KOPT-K1 (cell line): ENCODE data around the gene SEZ6.
A peak's percentile ranks its signal among the peaks of the same experiment; 100 is the strongest.
"Not testable (repeated sequence)": the region's sequence is repeated elsewhere in the genome, so short reads cannot be mapped to it uniquely, and the experiment has no call there.

ENCODE experiments used
- H3K27ac ChIP-seq: fragments of 200-600 bp; sonication (generic); 2 replicates; pipeline ENCODE4 v1.5.1; 2016; ENCODE audit warnings: antibody characterized with exemption, mild to moderate bottlenecking, low read depth, low read length; ENCODE audit not compliant: poor library complexity, severe bottlenecking
- H3K36me3 ChIP-seq: fragments of 200-600 bp; sonication (generic); 2 replicates; pipeline ENCODE4 v1.5.1; 2017; ENCODE audit warnings: antibody characterized with exemption, mild to moderate bottlenecking, low read length, moderate library complexity; ENCODE audit not compliant: insufficient read depth
- H3K9me3 ChIP-seq: fragments of 200-600 bp; sonication (generic); 2 replicates; pipeline ENCODE4 v1.5.1; 2017; ENCODE audit warnings: antibody characterized with exemption, low read length, mild to moderate bottlenecking; ENCODE audit not compliant: insufficient read depth, poor library complexity, severe bottlenecking

SEZ6 gene

DNA sequence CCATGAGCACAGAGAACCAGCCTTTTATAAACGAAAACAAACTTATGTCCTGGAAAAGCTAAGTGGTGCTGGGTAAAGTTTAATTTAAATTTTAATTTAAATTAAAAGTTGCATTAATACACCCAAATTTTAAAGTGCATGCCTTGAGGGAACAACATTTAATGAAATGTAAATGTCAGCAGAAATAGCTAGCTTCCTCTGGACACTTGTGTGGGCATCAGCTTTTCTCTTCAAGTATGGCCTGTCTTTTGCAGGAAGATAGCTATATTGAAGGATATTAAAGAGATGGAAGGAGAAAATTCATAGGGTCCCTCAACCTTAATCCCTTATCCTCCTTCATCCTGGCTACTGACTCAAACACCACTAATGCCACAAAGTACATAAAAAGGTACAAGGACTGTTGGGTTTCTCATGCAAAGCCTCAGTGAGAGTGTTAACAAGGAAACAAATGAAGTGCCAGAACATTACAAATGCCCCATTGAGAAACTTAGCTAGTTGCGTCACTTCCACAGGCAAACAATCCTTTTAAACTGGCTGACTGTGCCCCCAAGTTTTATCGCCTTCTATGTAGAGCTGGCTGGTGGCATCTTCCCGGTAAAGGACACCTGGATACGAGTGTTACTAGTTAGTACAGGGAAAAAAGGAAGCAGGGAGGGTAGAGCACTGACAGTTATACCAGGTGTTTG, 68.6 kb downstream of the SEZ6 start:
- Histone ChIP-seq H3K27ac (no peak overlapping the region), H3K36me3 (peaks cover 80% of the 10 kb centered on the region), H3K9me3 (no peaks in the 10 kb centered on the region)

DNA sequence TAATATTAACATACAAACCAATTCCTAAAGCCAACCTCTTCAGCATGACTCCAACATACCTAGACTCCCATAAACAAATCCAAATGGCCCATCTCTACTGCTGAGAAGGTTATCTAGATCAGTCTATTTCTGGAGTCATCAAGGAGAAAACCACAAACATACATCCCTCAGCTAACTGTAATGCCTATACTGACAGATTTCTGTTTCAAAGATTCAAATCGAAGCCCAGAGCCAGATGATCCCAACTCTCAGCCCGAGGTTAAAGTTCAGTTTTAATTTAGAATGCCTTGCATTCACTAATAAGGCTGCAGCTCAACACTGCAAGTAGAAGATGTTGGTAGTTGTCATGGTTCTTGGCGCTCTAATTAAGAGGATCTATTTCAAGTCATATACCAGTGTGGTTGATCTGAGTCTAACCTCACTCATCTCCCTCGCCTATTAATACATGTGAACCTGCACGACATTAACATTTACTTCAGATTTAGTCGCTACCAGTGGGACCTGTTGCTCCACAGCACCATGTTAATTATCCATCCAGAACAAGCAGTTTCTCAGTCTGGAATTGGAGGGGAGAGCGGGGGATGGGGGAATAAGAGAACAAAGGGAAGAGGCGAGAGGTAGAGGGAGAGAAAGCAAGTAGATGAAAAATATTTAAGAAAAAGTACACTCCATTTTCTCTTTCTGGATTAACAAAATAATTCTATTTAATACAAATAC, 69.9 kb downstream of the SEZ6 start:
- H3K9me3 ChIP-seq, result no peaks in the 10 kb centered on the region
- peaks cover 78% of the 10 kb centered on the region for H3K36me3 ChIP-seq
- H3K27ac ChIP-seq, result no peak overlapping the region

DNA sequence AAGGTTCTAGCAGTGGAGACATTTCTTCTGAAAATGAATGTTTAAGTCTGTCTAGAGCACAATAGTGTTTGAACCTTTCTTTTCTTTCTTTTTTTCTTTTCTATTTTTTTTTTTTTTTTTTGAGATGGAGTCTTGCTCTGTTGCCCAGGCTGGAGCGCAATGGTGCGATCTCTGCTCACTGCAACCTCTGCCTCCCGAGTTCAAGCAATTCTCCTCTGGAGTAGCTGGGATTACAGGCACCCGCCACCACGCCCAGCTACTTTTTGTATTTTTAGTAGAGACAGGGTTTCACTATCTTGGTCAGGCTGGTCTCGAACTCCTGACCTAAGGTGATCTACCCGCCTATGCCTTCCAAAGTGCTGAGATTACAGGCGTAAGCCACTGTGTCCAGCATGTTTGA, 71.3 kb downstream of the SEZ6 start:
- peaks cover 72% of the 10 kb centered on the region for H3K36me3 ChIP-seq
- not testable (repeated sequence) for H3K9me3 ChIP-seq

DNA sequence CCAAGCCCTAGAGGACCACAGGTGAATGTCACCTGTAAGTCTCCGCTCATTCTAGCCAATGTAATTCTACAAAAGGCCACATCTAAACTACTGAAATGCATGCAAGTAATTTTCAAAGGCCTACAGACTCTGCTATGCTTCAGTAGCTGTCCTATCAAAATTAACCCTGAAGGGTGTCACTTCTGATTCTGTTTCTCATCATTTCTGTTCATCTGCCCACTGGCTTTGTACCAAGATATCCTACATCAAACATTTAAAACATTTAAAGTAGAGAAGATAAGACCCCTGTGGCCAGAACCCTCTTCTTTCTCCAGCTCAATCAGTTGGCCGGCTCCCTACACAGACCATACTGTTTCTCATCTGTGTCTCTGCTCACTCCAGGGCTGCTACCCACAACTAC, 76.0 kb downstream of the SEZ6 start:
- Histone ChIP-seq H3K36me3 (peaks cover 64% of the 10 kb centered on the region), H3K27ac (no peak overlapping the region), H3K9me3 (no peaks in the 10 kb centered on the region)

More for the DNA sequence above, 71.3 kb downstream of the SEZ6 start:
- H3K27ac ChIP-seq, result not testable (repeated sequence)

DNA sequence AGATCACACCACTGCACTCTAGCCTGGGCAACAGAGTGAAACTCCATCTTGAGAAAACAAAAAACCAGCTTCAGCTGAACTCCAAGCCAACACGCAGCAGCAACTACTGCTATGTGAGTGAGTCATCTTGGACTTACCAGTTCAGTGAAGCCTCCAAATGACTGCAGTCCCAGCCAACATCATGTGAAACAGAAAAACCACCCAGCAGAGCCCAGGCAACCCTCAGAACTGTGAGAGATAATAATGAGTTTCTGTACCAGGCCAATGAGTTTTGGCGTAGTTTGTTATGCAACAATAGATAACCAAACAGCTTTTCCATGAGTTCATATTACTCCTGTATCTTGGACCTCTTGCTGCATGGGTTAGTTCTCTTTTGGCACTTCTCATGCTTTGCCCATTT, 77.8 kb downstream of the SEZ6 start:
- Histone ChIP-seq H3K36me3 (peaks cover 70% of the 10 kb centered on the region), H3K9me3 (no peaks in the 10 kb centered on the region), H3K27ac (no peak overlapping the region)

DNA sequence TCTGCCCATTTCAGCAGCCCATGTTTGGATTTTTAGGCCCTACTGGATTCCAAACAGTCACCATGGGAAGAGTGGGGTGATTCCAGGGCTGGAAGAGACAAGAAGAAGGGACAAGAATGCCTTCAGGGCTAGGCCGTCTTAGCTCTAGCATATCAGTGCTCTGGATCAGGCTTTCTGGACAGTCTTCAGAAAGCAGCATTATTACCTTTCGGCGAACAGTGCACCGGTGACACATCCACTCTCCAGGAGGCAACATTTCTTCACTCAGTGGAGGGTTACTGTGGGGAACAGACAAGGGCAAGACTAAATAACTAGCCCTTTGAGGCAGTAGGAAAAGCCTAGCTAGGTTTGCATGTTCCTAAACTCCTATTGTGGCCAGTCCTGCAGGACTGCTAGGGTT, 79.0 kb downstream of the SEZ6 start:
- Histone ChIP-seq H3K36me3 (peaks cover 71% of the 10 kb centered on the region), H3K27ac (peak overlapping the region; percentile 51), H3K9me3 (no peaks in the 10 kb centered on the region)

DNA sequence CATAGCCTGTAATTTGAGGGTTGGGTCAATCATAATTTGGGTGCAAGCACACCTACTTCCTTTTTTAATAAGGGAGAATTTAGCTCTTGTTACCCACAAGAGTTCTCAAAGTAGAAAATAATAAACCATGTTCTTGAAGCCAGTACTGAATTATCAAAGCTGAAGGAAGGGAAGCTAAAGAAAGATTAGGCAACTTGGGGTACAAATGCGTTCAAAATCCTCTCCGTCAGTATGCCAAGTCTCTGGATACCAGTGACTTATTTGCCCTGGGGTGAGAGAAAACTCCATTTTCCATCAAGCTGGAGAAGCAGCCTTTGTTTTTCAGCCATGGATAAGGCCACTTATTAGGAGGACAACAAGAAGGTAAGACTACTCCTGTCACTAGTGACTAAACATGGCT, 79.5 kb downstream of the SEZ6 start:
- H3K9me3 ChIP-seq, result no peaks in the 10 kb centered on the region
- peaks cover 72% of the 10 kb centered on the region for H3K36me3 ChIP-seq
- peak overlapping the region; percentile 51 for H3K27ac ChIP-seq

DNA sequence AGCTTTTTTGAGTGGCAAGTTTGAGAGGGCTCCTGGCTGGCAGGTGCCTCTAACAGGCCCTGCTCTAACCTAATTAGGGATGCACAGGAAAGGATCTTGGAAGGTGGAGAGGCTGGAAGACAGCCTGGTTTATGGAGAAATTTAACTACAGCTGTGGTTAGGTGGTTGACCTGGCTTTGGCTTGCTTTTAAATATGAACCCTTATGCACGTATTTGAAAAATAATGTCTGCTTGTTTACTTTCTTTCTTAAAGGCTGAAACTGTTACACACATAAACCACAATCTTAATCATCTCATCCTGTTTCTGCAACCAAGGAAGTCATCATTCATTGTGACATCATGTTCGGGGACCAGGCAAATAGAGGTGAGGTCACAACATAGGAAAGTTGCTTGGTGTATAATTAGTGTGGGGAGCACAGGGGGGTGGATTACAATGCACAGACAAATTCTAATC, 79.9 kb downstream of the SEZ6 start:
- peak overlapping the region; percentile 51 for H3K27ac ChIP-seq
- peaks cover 77% of the 10 kb centered on the region for H3K36me3 ChIP-seq
- H3K9me3 ChIP-seq, result no peaks in the 10 kb centered on the region

DNA sequence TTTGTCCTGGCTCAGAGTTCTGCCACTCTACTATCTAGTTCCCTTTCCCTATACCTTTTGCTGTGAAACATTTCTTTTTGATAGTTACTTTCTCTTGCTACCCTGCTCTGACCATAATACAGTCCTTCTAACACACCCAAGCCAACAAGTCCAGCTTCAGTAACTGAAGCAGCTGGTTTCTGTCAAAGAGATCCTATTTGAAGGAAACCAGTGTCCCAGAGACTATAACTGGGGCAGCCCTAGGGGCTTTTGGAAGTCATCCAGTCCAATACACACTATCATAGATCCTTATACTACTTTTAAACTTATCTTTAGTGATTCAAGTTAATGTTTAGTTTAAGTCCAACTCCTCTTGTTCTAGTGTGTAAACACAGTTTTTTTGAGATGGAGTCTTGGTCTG, 85.6 kb downstream of the SEZ6 start:
- Histone ChIP-seq H3K9me3 (no peaks in the 10 kb centered on the region), H3K27ac (no peak overlapping the region), H3K36me3 (peaks cover 97% of the 10 kb centered on the region)

DNA sequence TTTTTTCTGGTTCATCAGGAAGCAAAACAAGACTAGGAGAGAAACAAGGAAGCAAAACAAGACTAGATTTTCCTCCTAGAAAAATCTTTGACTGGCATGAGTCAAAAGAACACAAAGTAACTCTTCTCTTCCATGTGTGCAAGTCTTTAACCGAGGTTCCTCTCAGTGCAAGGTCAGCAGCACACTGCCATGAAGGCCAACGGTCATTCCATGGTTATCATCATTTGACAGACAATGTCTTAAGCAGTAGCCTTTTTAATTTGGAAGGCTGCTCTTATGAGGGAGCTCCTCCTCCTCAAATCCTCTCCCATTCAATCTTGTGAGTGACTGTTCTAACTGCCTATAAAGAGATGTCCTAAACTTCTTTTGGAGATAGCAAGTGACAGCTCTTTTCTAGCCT, 87.5 kb downstream of the SEZ6 start:
- H3K9me3 ChIP-seq, result no peaks in the 10 kb centered on the region
- no peak overlapping the region for H3K27ac ChIP-seq
- H3K36me3 ChIP-seq, result peaks cover 98% of the 10 kb centered on the region

DNA sequence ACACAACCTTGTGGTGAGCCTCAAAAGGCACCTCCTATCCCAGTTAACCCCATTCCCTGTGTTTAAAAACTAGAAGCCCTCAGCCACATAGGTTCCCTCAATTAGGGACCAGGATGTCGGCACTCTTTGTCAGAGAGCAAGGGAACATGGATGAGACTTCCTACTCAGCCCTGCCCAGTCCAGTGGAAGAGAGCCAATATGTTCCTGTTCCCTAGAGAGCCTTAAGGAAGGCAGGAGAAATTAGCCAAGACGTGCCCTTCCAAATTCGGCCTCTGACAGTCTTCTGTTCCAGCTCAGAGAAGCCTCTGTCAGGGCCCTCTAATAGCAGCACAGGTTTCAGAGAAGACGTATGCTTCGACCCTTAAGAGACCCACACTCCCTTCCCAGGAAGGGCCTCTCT, 88.4 kb downstream of the SEZ6 start:
- no peak overlapping the region for H3K27ac ChIP-seq
- H3K9me3 ChIP-seq, result no peaks in the 10 kb centered on the region
- H3K36me3 ChIP-seq, result peaks cover 98% of the 10 kb centered on the region

DNA sequence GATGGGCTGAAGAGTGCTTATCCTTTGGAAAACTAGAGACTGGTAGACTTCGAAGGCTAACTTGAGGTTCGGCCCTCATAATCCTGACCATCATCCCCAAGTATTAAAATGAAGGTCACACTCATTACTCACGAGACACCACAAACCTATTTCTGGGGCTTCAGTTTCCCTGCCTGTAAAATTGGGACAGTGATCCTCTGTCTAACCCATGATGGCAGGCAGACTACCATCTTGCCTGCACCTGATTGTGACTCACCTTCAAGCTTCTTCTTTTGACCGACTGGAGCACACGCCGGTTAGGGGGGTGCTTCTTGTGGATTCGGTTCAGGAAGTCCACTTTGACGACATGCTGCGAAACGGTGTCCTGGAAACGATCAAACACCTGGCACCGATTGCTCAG, 88.8 kb downstream of the SEZ6 start:
- Histone ChIP-seq H3K27ac (no peak overlapping the region), H3K36me3 (peaks cover 98% of the 10 kb centered on the region), H3K9me3 (no peaks in the 10 kb centered on the region)

DNA sequence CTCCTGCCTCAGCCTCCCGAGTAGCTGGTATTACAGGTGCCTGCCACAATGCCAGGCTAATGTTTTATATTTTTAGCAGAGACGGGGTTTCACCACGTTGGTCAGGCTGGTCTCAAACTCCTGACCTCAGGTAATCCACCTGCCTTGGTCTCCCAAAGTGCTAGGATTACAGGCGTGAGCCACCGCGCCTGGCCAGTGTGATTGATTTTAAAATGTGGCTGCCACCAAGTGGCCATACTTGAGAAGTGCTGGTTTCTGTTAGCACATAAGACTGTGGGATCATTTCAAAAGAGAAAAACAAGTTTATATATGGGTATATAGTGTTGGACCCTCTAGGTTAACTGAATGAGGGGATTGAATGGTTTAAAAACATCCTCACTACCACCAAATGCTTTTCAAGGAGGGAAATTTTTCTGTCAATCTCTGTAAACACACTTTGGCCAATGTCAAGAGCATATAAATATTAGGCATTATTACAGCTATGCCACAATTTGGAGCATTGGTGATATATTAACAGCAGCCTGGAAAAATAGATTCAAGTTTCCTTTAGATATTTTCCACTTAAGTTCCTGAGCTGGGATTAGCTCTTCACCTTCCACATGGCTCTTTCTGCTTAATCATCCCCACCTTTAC, 89.4 kb downstream of the SEZ6 start:
- Histone ChIP-seq H3K36me3 (peaks cover 98% of the 10 kb centered on the region), H3K27ac (no peak overlapping the region), H3K9me3 (no peaks in the 10 kb centered on the region)

DNA sequence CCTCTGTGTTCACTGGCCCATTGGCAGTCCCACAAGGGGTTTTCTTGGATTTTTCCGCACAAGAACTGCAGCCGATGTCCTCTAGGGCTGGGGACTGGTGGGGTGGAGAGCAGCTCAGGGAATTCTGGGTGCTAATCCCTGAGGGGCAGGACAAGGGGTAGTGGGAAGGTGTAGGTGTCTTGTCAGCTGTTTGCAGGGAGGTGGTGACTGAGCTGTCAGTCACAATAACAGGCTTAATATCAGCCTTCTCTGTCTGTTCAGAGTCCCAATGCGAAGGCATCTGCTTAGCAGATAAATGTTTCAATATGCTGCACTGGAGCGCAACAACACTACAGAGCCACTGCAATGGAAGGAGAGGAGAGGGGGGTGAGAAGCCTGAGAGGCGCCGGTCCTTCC, 92.9 kb downstream of the SEZ6 start:
- Histone ChIP-seq H3K36me3 (peaks cover 100% of the 10 kb centered on the region), H3K27ac (no peak overlapping the region), H3K9me3 (no peaks in the 10 kb centered on the region)

DNA sequence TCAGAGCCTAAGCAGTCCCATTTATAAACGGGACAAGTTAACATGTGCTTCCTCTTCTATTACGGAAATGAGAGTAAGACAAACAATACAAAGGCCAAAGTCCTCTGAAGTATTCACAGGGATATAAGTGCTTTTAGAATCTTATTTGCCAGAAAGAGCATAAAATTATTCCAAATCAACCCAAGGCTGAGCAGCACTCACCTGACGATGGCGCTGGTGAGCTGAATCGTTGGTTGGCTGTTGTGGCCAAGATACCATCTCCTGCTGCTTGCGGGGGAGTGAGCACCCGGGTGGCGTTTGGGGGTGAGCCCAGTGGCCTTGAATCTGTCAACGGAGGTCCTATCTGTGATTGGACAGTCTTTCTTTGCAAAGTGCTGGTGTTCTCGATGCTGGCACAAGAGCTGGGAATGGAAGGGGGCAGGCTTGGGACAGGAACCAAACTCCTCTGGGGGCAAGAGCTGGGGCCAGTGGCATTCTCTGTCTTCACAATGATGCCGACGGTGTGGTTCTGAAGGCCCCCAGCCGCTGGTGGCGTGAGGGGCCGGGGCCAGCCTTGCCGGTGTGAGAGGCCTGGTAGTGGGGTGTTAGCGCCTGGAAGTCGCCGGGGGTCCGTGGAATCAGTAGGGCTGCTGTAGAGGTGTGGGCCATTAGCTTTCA, 93.4 kb downstream of the SEZ6 start:
- Histone ChIP-seq H3K27ac (no peak overlapping the region), H3K9me3 (no peaks in the 10 kb centered on the region), H3K36me3 (peaks cover 100% of the 10 kb centered on the region)
